GM12878 (cell line): ENCODE measurements around the gene PRX. TPM values are rescaled to one million over a fixed set of nuclear protein-coding genes. Genes with fewer than 3 reads are reported as not detected.

Experiments used
- ATAC-seq: fragments of 200-7000 bp; cut with Tn5 transposase; 3 replicates; pipeline ENCODE4 v1.9.1; 2020; ENCODE audit warnings: mild to moderate bottlenecking, moderate library complexity
- BruUV-seq: library from RNA; stranded (reverse); fragments of 400-500 nt; replicated peaks from 2 replicates; lab custom pipeline; 2021; lab: Mats Ljungman, UMichigan
- CTCF ChIA-PET: fragments of 300-600 bp; sonication (Branson Sonifier 250); formaldehyde crosslinking; extraction: SDS; loops from one replicate; lab custom pipeline; 2021; ENCODE audit warnings: inconsistent platforms; lab: Yijun Ruan, JAX
- POLR2A ChIA-PET: fragments of 350-600 bp; formaldehyde crosslinking; extraction: SDS; loops from one replicate; lab custom pipeline; 2021; ENCODE audit warnings: inconsistent platforms; lab: Charles Lee
- RAD21 ChIA-PET: fragments of 300-600 bp; sonication (Branson Sonifier 250); formaldehyde crosslinking; loops from one replicate; lab custom pipeline; 2023; ENCODE audit warnings: antibody characterized with exemption; ENCODE audit not compliant: unreplicated experiment; lab: Charles Lee
- SMC1A ChIA-PET: fragments of 300-600 bp; sonication (Branson Sonifier 250); formaldehyde crosslinking; loops from one replicate; lab custom pipeline; 2023; ENCODE audit not compliant: unreplicated experiment, uncharacterized antibody; lab: Charles Lee
- DNase-seq: peaks from one replicate; pipeline ENCODE4 v3.0.0-alpha.2; 2011; ENCODE audit warnings: low read depth, low spot score
- FAIRE-seq: peaks from 3 replicates; lab custom pipeline; 2011; peaks lifted over from hg19 to GRCh38; lab: Jason Lieb, UNC
- H2AFZ ChIP-seq: 2 replicates; pipeline ENCODE4 v1.6.0; 2011; ENCODE audit warnings: low read depth, low read length, control low read depth; ENCODE audit not compliant: control insufficient read depth
- H3K27ac ChIP-seq: 2 replicates; pipeline ENCODE4 v1.5.1; 2011; ENCODE audit warnings: control low read depth; ENCODE audit not compliant: control insufficient read depth, insufficient read depth
- H3K27me3 ChIP-seq, 2 experiments: replicated peaks in 1 of 2; 2 replicates each; pipeline versions ENCODE4 v1.6.0 to v1.6.1; 2011; ENCODE audit warnings: low read length in 1 of 2; ENCODE audit not compliant: control insufficient read depth in 2 of 2, insufficient read depth in 2 of 2
- H3K36me3 ChIP-seq, 2 experiments: 2 replicates each; pipeline ENCODE4 v1.5.1; 2011; ENCODE audit warnings: low read length in 1 of 2; ENCODE audit not compliant: control insufficient read depth in 2 of 2, insufficient read depth in 2 of 2
- H3K4me1 ChIP-seq: 2 replicates; pipeline ENCODE4 v1.6.1; 2011; ENCODE audit warnings: mild to moderate bottlenecking, low read length, moderate library complexity, mixed read lengths; ENCODE audit not compliant: control insufficient read depth, insufficient read depth
- H3K4me2 ChIP-seq: 2 replicates; pipeline ENCODE4 v1.6.0; 2011; ENCODE audit warnings: control low read depth; ENCODE audit not compliant: control insufficient read depth, insufficient read depth
- H3K4me3 ChIP-seq: fragments of 200-600 bp; sonication (generic); 2 replicates; pipeline ENCODE4 v1.5.1; 2016
- H3K79me2 ChIP-seq: 2 replicates; pipeline ENCODE4 v1.6.0; 2011; ENCODE audit warnings: low read length; ENCODE audit not compliant: control insufficient read depth, insufficient read depth
- H3K9ac ChIP-seq: 2 replicates; pipeline ENCODE4 v1.8.0; 2011; ENCODE audit warnings: low read length, control low read depth, mixed read lengths; ENCODE audit not compliant: control insufficient read depth, insufficient read depth
- H3K9me3 ChIP-seq: replicated peaks from 3 replicates; pipeline ENCODE4 v1.5.1; 2011; ENCODE audit warnings: mild to moderate bottlenecking, low read length; ENCODE audit not compliant: control insufficient read depth, insufficient read depth
- H4K20me1 ChIP-seq: 2 replicates; pipeline ENCODE4 v1.6.0; 2011; ENCODE audit not compliant: control insufficient read depth, insufficient read depth
- ATF3 ChIP-seq: IDR thresholded peaks from 2 replicates; pipeline ENCODE4 v1.6.1; 2011; ENCODE audit warnings: low read depth, mild to moderate bottlenecking, low read length, moderate library complexity, borderline replicate concordance; ENCODE audit errors: extremely low read depth
- CEBPB ChIP-seq, 2 experiments: fragments of 150-350 bp in 1 of 2; IDR thresholded peaks; 2 replicates each; pipeline ENCODE4 v1.6.1; 2012 to 2014; ENCODE audit warnings: low read depth in 2 of 2, low read length in 2 of 2, borderline replicate concordance in 1 of 2, inconsistent platforms in 1 of 2
- FOXK2 ChIP-seq: fragments of 450-650 bp; IDR thresholded peaks from 2 replicates; pipeline ENCODE4 v1.6.1; 2017; ENCODE audit warnings: mild to moderate bottlenecking, moderate library complexity
- IRF3 ChIP-seq: fragments of 450-650 bp; IDR thresholded peaks from 2 replicates; pipeline ENCODE4 v1.6.1; 2014; ENCODE audit warnings: mild to moderate bottlenecking
- MLLT1 ChIP-seq: fragments of 450-650 bp; IDR thresholded peaks from 2 replicates; pipeline ENCODE4 v1.6.1; 2016; ENCODE audit warnings: mild to moderate bottlenecking
- MYC ChIP-seq: IDR thresholded peaks from 2 replicates; pipeline ENCODE4 v1.6.1; 2011; ENCODE audit warnings: mild to moderate bottlenecking, low read length, moderate library complexity, inconsistent platforms; ENCODE audit not compliant: insufficient read depth, insufficient replicate concordance, insufficient read length, severe bottlenecking
- NBN ChIP-seq: fragments of 450-650 bp; IDR thresholded peaks from 2 replicates; pipeline ENCODE4 v1.6.1; 2016
- NRF1 ChIP-seq: conservative IDR thresholded peaks from 2 replicates; pipeline ENCODE4 v1.6.1; 2011; ENCODE audit warnings: mild to moderate bottlenecking, low read depth, low read length, improper control_type of control experiment
- SUZ12 ChIP-seq: fragments of 200-600 bp; sonication (generic); IDR thresholded peaks from one replicate; pipeline ENCODE4 v1.6.1; 2018; ENCODE audit warnings: antibody characterized with exemption, mild to moderate bottlenecking; ENCODE audit not compliant: unreplicated experiment
- YY1 ChIP-seq: IDR thresholded peaks from 2 replicates; pipeline ENCODE4 v1.6.1; 2011; ENCODE audit warnings: low read depth, mild to moderate bottlenecking, low read length
- WGBS: methylation state at CpG from one replicate; pipeline ENCODE4 v1.1.6; 2016; ENCODE audit warnings: low lambda C conversion rate; ENCODE audit not compliant: insufficient replicate concordance, insufficient coverage; ENCODE audit errors: missing lambda C conversion rate; 5-methylcytosine and 5-hydroxymethylcytosine counted together
- in situ Hi-C: fragments of 300-500 bp; cut with MboI; formaldehyde crosslinking; loops from 9 replicates; pipeline ENCODE4 v1.14.3; 2018; ENCODE audit warnings: mixed read lengths
- intact Hi-C: fragments of 100-400 bp; cut with micrococcal nuclease; formaldehyde crosslinking; loops from one replicate; pipeline ENCODE4 v1.14.2; 2022; ENCODE audit not compliant: unreplicated experiment
- polyA plus RNA-seq, 11 experiments: library from polyadenylated mRNA; depleted of rRNA in 4 of 11; unstranded in 6 of 11; stranded (reverse) in 5 of 11; fragments of >200 nt; fragmentation: Nextera tagmentation in 4 of 11; fragmentation: Illumina TruSeq in 1 of 11; extraction: Ambion mirVana in 4 of 11; extraction: Trizol in 1 of 11; gene quantifications; 1 replicate in 1 of 11; 2 replicates in 10 of 11; pipeline versions ENCODE4 v1.2.1 to v1.2.3, GENCODE V29; 2011 to 2016; ENCODE audit warnings: inconsistent platforms in 2 of 11, missing spikeins in 2 of 11, low read depth in 1 of 11
- total RNA-seq, 4 experiments: library from RNA; depleted of rRNA in 3 of 4; stranded (reverse); fragments of >200 nt in 3 of 4; fragmentation: Illumina TruSeq in 1 of 4; extraction: Trizol in 1 of 4; gene quantifications; 2 replicates each; pipeline versions ENCODE4 v1.2.1 to v1.2.3, GENCODE V29; 2013 to 2021

PRX gene
- total and polyA plus RNA-seq, 10 of the 15 experiments (the other 5 are each of a cell fraction or from before 2014, with no cell fraction given), result 0.02 to 1.4 (median 0.54) TPM; not detected in 1

- Histone ChIP-seq H3K79me2 (no peaks in the 10 kb centered on the region), H3K4me3 (no peak overlapping the region), H3K4me2 (no peak overlapping the region), H3K27me3 (no peaks in the 10 kb centered on the region), H4K20me1 (no peaks in the 10 kb centered on the region), H3K36me3 (no peaks in the 10 kb centered on the region), H2AFZ (no peak overlapping the region), H3K27ac (no peak overlapping the region), H3K9ac (no peak overlapping the region), H3K4me1 (peaks cover 56% of the 10 kb centered on the region), H3K9me3 (no peaks in the 10 kb centered on the region)
- RAD21 ChIA-PET, result interaction anchor here (0.6 to 3.2 kb wide), 4 partner anchors 8 to 107 kb away, joined by 3 to 12 read pairs (median 3); no protein-coding TSS in a partner anchor
- SMC1A ChIA-PET, result interaction anchor here (0.6 to 0.7 kb wide), 2 partner anchors 25 to 248 kb away, joined by 3 read pairs; no protein-coding TSS in a partner anchor
- intact Hi-C loops, result no loop called here
- no TSS peak for BruUV-seq
- FAIRE-seq (no peak), ATAC-seq (no peak), DNase-seq (no peak)
- TF ChIP-seq CEBPB (IDR thresholded peaks at IDR 0.05; ENCODE audit: borderline replicate concordance in 1 of 2, low read depth in 2 of 2, low read length in 2 of 2) (no peak), YY1 (no peak), NBN (no peak)
- WGBS, result 79% methylated on average over 4 of the region's 4 CpGs
- POLR2A ChIA-PET, result interaction anchor here (0.7 to 1.0 kb wide), 3 partner anchors 9 to 191 kb away, joined by 3 to 4 read pairs (median 3); no protein-coding TSS in a partner anchor
- in situ Hi-C loops, result no loop called here
- CTCF ChIA-PET, result interaction anchor here (0.8 to 4.5 kb wide), 6 partner anchors 8 to 109 kb away, joined by 3 to 43 read pairs (median 4); no protein-coding TSS in a partner anchor
Observed at GRCh38 chr19:40412866-40413265, 312 bp downstream of the PRX start.

- Histone ChIP-seq H3K36me3 (no peaks in the 10 kb centered on the region), H3K9ac (no peak overlapping the region), H3K27me3 (no peaks in the 10 kb centered on the region), H3K4me1 (peaks cover 49% of the 10 kb centered on the region), H3K4me2 (no peak overlapping the region), H3K27ac (no peak overlapping the region), H4K20me1 (no peaks in the 10 kb centered on the region), H3K4me3 (no peak overlapping the region), H3K79me2 (no peaks in the 10 kb centered on the region), H2AFZ (no peak overlapping the region), H3K9me3 (no peaks in the 10 kb centered on the region)
- no peak for ATAC-seq
- ChIA-PET CTCF (interaction anchor here (0.8 to 4.5 kb wide), 7 partner anchors 8 to 108 kb away, joined by 3 to 43 read pairs (median 3); no protein-coding TSS in a partner anchor), SMC1A (interaction anchor here (0.6 to 2.0 kb wide), 3 partner anchors 8 to 247 kb away, joined by 3 to 9 read pairs (median 3); no protein-coding TSS in a partner anchor), POLR2A (interaction anchor here (0.8 to 1.3 kb wide), 3 partner anchors 9 to 13 kb away, joined by 3 to 4 read pairs (median 3); no protein-coding TSS in a partner anchor), RAD21 (interaction anchor here (0.6 to 3.2 kb wide), 5 partner anchors 9 to 108 kb away, joined by 3 to 12 read pairs (median 3); no protein-coding TSS in a partner anchor)
- FAIRE-seq, result no peak
- BruUV-seq, result no TSS peak
- in situ Hi-C loops, result no loop called here
- 85% methylated on average over 8 of the region's 8 CpGs for WGBS
- intact Hi-C loops, result no loop called here
- no peak for DNase-seq
- TF ChIP-seq MLLT1 (no peak), NRF1 (no peak), IRF3 (no peak), ATF3 (no peak), SUZ12 (no peak), FOXK2 (no peak), MYC (no peak)
Observed at GRCh38 chr19:40411958-40412499, 1.1 kb downstream of the PRX start.
